Stimulated activated CD4-positive, alpha-beta T cell treated with anti-CD3 and anti-CD28 coated beads, Interleukin-1b, Interleukin-23, amount 100 ng/mL, for 48 hours (primary cell): Measurements from ENCODE around the gene ZIC4.

Source experiments
- DNase-seq: peaks from one replicate; pipeline ENCODE4 v3.0.0-alpha.2; 2020

The ZIC4 gene

DNA sequence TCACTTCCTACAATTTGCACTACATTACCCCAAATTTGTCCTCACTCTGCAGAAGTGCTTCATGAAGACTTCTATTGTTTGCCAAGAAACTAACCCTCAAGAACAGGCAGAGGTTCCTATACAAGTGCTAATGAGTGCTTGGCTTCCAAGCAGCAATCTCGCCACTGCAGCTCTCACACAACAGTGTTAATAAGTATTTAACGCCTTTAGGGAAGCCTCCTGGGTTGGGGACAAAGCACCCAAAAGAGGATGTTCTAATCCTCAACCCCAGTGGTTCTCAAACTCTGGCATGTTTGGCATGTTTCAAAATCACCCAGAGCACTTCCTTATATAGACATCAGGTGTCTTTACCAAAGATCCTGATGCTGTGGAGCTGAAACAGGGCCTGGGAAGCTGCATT is 64.6 kb downstream of the ZIC4 start:
- DNase-seq, result no peak

DNA sequence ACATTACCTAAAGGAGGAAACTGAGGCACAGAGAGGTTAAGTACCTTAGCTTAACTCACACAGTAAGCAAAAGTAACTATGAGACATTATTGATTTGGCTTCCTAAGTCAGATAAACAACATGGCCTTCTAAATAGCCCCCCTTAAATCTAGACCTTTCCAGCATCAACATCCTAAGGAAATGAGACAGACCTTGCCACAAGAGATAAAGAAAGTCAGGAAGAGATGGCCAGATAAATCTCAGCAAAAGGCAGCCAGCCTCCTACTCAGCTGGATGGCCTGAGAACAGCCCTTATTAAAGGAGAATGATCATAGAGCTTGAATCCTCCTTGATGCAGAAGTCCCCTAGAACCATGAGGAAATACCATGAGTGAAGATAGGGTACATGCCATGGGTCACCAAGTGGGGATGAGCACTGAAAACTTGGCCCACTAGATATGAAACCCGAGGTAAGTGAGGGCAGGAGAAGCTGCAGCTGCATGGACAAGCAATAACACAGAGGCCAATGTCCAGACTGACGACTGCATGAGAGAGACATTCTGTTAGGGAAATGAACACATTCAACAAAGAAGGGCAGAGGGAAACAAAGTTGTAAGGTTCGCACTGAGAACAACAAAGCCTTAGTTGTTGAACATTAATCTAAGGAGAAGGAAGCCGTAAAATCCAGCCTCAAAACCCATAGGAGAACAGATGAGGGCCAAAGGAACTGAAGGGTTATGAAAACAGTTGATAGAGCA is 69.6 kb downstream of the ZIC4 start:
- DNase-seq, result no peak
